ENCODE measurements around the gene HSD17B11. TPM values are rescaled to one million over a fixed set of nuclear protein-coding genes. Genes with fewer than 3 reads are reported as not detected.
"Not testable (repeated sequence)": the region's sequence is repeated elsewhere in the genome, so short reads cannot be mapped to it uniquely, and the experiment has no call there.

HSD17B11 gene
- 26.2 and 28.1 TPM in 2 replicates for total RNA-seq

GRCh38 chr4:87390891-87391575, at the start of gene HSD17B11:
Gene HSD17B11 (minus strand): TSS chr4:87391188. CDS start chr4:87391070, 118 bp downstream.
- peak; percentile 73 for DNase-seq (ENCODE audit: low read depth, low spot score)

GRCh38 chr4:87433342-87433741, 42.4 kb upstream of the HSD17B11 start:
- DNase-seq (ENCODE audit: low read depth, low spot score): no peak

GRCh38 chr4:87430038-87430437, 39.0 kb upstream of the HSD17B11 start:
- DNase-seq (ENCODE audit: low read depth, low spot score): no peak

- DNase-seq (ENCODE audit: low read depth, low spot score): no peak
Observed at GRCh38 chr4:87428979-87429378, 38.0 kb upstream of the HSD17B11 start.

GRCh38 chr4:87427518-87427868, 36.5 kb upstream of the HSD17B11 start:
- DNase-seq (ENCODE audit: low read depth, low spot score): no peak

- DNase-seq (ENCODE audit: low read depth, low spot score): no peak
Observed at GRCh38 chr4:87426865-87427517, 36.0 kb upstream of the HSD17B11 start.

GRCh38 chr4:87425711-87426110, 34.7 kb upstream of the HSD17B11 start:
- no peak for DNase-seq (ENCODE audit: low read depth, low spot score)

- DNase-seq (ENCODE audit: low read depth, low spot score): not testable (repeated sequence)
Observed at GRCh38 chr4:87424099-87424543, 33.1 kb upstream of the HSD17B11 start.

GRCh38 chr4:87423317-87424098, 32.5 kb upstream of the HSD17B11 start:
- DNase-seq (ENCODE audit: low read depth, low spot score): no peak

GRCh38 chr4:87422104-87423052, 31.4 kb upstream of the HSD17B11 start, which contains the start of gene NUDT9:
Gene NUDT9 (plus strand): TSS chr4:87422573. CDS start chr4:87422906, 333 bp downstream.
- peak; percentile 78 for DNase-seq (ENCODE audit: low read depth, low spot score)

- DNase-seq (ENCODE audit: low read depth, low spot score): no peak
Observed at GRCh38 chr4:87420276-87420830, 29.4 kb upstream of the HSD17B11 start.

- no peak for DNase-seq (ENCODE audit: low read depth, low spot score)
Observed at GRCh38 chr4:87419578-87420249, 28.7 kb upstream of the HSD17B11 start.

- not testable (repeated sequence) for DNase-seq (ENCODE audit: low read depth, low spot score)
Observed at GRCh38 chr4:87418410-87418809, 27.4 kb upstream of the HSD17B11 start.

- DNase-seq (ENCODE audit: low read depth, low spot score): no peak
Observed at GRCh38 chr4:87416965-87417364, 26.0 kb upstream of the HSD17B11 start.

GRCh38 chr4:87414816-87415215, 23.8 kb upstream of the HSD17B11 start:
- DNase-seq (ENCODE audit: low read depth, low spot score): no peak

- DNase-seq (ENCODE audit: low read depth, low spot score): no peak
Observed at GRCh38 chr4:87410679-87411078, 19.7 kb upstream of the HSD17B11 start.

- DNase-seq (ENCODE audit: low read depth, low spot score): no peak
Observed at GRCh38 chr4:87410157-87410556, 19.2 kb upstream of the HSD17B11 start.

GRCh38 chr4:87409420-87409939, 18.5 kb upstream of the HSD17B11 start:
- DNase-seq (ENCODE audit: low read depth, low spot score): no peak

- not testable (repeated sequence) for DNase-seq (ENCODE audit: low read depth, low spot score)
Observed at GRCh38 chr4:87406902-87407301, 15.9 kb upstream of the HSD17B11 start.

- DNase-seq (ENCODE audit: low read depth, low spot score): no peak
Observed at GRCh38 chr4:87406462-87406861, 15.5 kb upstream of the HSD17B11 start.

All from pulmonary artery endothelial cell (primary cell).